Measurements from ENCODE around the gene MAGI2. TPM values are rescaled to one million over a fixed set of nuclear protein-coding genes. Genes with fewer than 3 reads are reported as not detected.

Gene MAGI2
- total RNA-seq, 2 experiments from 2014 or later, result 0.09 to 0.19 TPM

DNA sequence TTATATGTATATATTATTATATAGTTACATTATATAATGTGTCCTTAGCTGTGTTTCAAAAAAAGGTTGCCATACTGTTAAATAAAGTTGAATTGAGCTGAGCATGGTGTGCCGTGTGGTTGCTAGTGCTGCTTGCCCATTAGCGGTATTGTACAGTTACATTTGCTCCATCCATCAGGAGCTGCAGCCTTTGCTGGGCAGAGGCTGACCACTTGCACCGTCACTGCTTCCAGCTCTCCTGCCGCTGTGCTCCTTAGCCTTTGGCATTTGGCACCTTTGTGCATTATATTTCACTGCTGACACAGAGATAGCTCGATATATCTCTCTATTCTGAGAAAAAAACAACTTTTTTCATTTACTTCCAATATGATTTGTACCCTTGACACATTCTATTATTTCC is 1282.7 kb downstream of the MAGI2 start:
- DNase-seq (no peak), ATAC-seq (no peak)
- H3K27ac Mint-ChIP-seq, result no peak overlapping the region
- H3K4me3 Mint-ChIP-seq, result no peak overlapping the region
- H3K9me3 Mint-ChIP-seq (ENCODE audit: low read depth), result no peaks in the 10 kb centered on the region
- no peaks in the 10 kb centered on the region for H3K4me1 Mint-ChIP-seq
- H3K27me3 Mint-ChIP-seq, result no peaks in the 10 kb centered on the region
- CTCF ChIA-PET, result interaction anchor here (1.2 kb wide), 1 partner anchor 18 kb away, joined by 3 read pairs; no protein-coding TSS in a partner anchor
- no peaks in the 10 kb centered on the region for H3K36me3 Mint-ChIP-seq

- Mint-ChIP-seq H3K4me3 (no peak overlapping the region), H3K9me3 (ENCODE audit: low read depth) (no peaks in the 10 kb centered on the region), H3K36me3 (no peaks in the 10 kb centered on the region), H3K27ac (no peak overlapping the region), H3K27me3 (no peaks in the 10 kb centered on the region), H3K4me1 (no peaks in the 10 kb centered on the region)
- ATAC-seq (no peak), DNase-seq (no peak)
- CTCF ChIA-PET, result no interaction called here
These were observed 1283.5 kb downstream of the MAGI2 start for GRCh38 chr7:78169992-78170391.

DNA sequence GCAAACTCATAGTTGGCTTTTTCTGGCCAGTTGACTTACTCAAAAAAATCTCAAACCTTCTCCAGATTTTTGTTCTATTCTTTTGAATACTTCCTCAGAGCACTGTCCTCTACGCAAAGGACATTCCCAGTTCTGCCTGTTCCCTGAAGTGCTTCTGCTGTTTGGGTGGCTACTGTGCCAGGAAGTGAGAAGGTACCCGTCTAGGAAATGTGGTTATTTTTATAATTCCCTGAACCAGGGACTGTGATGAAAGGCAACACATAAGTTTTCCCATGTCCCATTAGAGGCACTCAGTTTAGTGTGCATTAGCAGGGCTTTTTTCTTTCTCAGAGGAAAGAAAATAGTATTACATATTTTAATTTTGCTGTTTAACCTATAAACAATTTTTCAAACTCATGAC is 1284.6 kb downstream of the MAGI2 start:
- ATAC-seq (no peak), DNase-seq (no peak)
- Mint-ChIP-seq H3K4me3 (no peak overlapping the region), H3K9me3 (ENCODE audit: low read depth) (no peaks in the 10 kb centered on the region), H3K27ac (no peak overlapping the region), H3K27me3 (no peaks in the 10 kb centered on the region), H3K36me3 (no peaks in the 10 kb centered on the region), H3K4me1 (no peaks in the 10 kb centered on the region)
- CTCF ChIA-PET, result no interaction called here

- DNase-seq, result no peak
- Mint-ChIP-seq H3K4me3 (no peak overlapping the region), H3K27ac (no peak overlapping the region), H3K27me3 (no peaks in the 10 kb centered on the region), H3K9me3 (ENCODE audit: low read depth) (no peaks in the 10 kb centered on the region), H3K36me3 (no peaks in the 10 kb centered on the region), H3K4me1 (no peaks in the 10 kb centered on the region)
- ATAC-seq, result no peak
- CTCF ChIA-PET, result no interaction called here
These were observed 1285.6 kb downstream of the MAGI2 start for GRCh38 chr7:78167860-78168259.

GRCh38 chr7:78165854-78166253 is 1287.6 kb downstream of the MAGI2 start:
- Mint-ChIP-seq H3K27ac (no peak overlapping the region), H3K9me3 (ENCODE audit: low read depth) (no peaks in the 10 kb centered on the region), H3K4me1 (no peaks in the 10 kb centered on the region), H3K27me3 (no peaks in the 10 kb centered on the region), H3K4me3 (no peak overlapping the region), H3K36me3 (no peaks in the 10 kb centered on the region)
- DNase-seq (no peak), ATAC-seq (no peak)
- CTCF ChIA-PET, result no interaction called here

GRCh38 chr7:78165454-78165853 is 1288.0 kb downstream of the MAGI2 start:
- H3K27me3 Mint-ChIP-seq, result no peaks in the 10 kb centered on the region
- no peak overlapping the region for H3K27ac Mint-ChIP-seq
- ATAC-seq (no peak), DNase-seq (no peak)
- no peaks in the 10 kb centered on the region for H3K4me1 Mint-ChIP-seq
- CTCF ChIA-PET, result interaction anchor here (1.1 kb wide), 1 partner anchor 145 kb away, joined by 3 read pairs; no protein-coding TSS in a partner anchor
- no peak overlapping the region for H3K4me3 Mint-ChIP-seq
- H3K9me3 Mint-ChIP-seq (ENCODE audit: low read depth), result no peaks in the 10 kb centered on the region
- H3K36me3 Mint-ChIP-seq, result no peaks in the 10 kb centered on the region

DNA sequence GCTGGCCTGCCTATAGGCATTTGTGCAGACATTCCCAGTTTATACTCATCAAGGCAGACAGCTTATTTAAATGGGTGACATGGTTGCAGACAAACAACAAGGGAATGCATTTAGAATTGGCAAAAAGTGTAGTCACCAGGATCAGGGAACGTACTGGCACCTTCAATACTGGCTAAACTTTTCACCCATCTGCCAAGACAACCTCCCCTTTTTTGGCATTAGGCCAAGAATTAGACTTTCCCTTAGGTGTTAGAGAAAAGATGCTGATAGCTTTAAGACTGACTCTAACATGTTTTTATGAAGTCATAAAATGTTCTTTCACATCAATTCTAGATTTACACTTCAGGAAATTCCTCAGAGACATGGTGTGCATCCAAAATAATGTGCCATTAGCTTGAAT is 1289.0 kb downstream of the MAGI2 start:
- no peak for DNase-seq
- H3K36me3 Mint-ChIP-seq, result no peaks in the 10 kb centered on the region
- no peaks in the 10 kb centered on the region for H3K4me1 Mint-ChIP-seq
- CTCF ChIA-PET, result interaction anchor here (1.1 kb wide), 1 partner anchor 144 kb away, joined by 3 read pairs; no protein-coding TSS in a partner anchor
- H3K27ac Mint-ChIP-seq, result no peak overlapping the region
- H3K9me3 Mint-ChIP-seq (ENCODE audit: low read depth), result no peaks in the 10 kb centered on the region
- ATAC-seq, result no peak
- H3K27me3 Mint-ChIP-seq, result peaks cover 2% of the 10 kb centered on the region
- H3K4me3 Mint-ChIP-seq, result no peak overlapping the region

DNA sequence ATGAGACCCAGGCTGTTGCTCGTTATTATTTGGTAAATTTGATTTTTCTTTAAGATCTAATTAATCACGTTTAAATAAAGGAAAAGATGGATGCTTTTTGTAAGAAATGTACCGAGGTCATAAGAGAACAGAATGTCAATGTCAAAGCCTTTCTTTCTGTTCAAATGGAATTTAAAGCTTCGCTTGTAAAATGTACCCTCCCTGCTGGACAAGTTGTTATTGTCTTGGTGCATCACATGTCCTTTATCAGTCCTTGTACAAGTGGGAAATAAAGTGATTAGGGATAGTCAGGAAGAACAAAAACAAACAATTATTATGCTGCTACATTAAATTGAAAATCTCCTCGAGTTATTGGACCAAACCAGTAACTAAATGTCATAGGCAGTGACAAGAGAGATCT is 1291.7 kb downstream of the MAGI2 start:
- no peak overlapping the region for H3K4me3 Mint-ChIP-seq
- CTCF ChIA-PET, result no interaction called here
- no peaks in the 10 kb centered on the region for H3K4me1 Mint-ChIP-seq
- H3K27me3 Mint-ChIP-seq, result peaks cover 3% of the 10 kb centered on the region
- no peak overlapping the region for H3K27ac Mint-ChIP-seq
- ATAC-seq (no peak), DNase-seq (no peak)
- H3K9me3 Mint-ChIP-seq (ENCODE audit: low read depth), result no peaks in the 10 kb centered on the region
- no peaks in the 10 kb centered on the region for H3K36me3 Mint-ChIP-seq

GRCh38 chr7:78159545-78159944 is 1293.9 kb downstream of the MAGI2 start:
- no peaks in the 10 kb centered on the region for H3K9me3 Mint-ChIP-seq (ENCODE audit: low read depth)
- DNase-seq, result no peak
- no peaks in the 10 kb centered on the region for H3K36me3 Mint-ChIP-seq
- no peak overlapping the region for H3K4me3 Mint-ChIP-seq
- ATAC-seq, result no peak
- H3K27me3 Mint-ChIP-seq, result peaks cover 3% of the 10 kb centered on the region
- no peak overlapping the region for H3K27ac Mint-ChIP-seq
- H3K4me1 Mint-ChIP-seq, result no peaks in the 10 kb centered on the region
- CTCF ChIA-PET, result no interaction called here

- Mint-ChIP-seq H3K36me3 (no peaks in the 10 kb centered on the region), H3K27me3 (peaks cover 2% of the 10 kb centered on the region), H3K4me3 (no peak overlapping the region), H3K27ac (no peak overlapping the region), H3K4me1 (no peaks in the 10 kb centered on the region), H3K9me3 (ENCODE audit: low read depth) (no peaks in the 10 kb centered on the region)
- ATAC-seq (no peak), DNase-seq (no peak)
- CTCF ChIA-PET, result interaction anchor here (1.0 kb wide), 1 partner anchor 18 kb away, joined by 3 read pairs; no protein-coding TSS in a partner anchor
These were observed 1300.2 kb downstream of the MAGI2 start for GRCh38 chr7:78153285-78153684.

DNA sequence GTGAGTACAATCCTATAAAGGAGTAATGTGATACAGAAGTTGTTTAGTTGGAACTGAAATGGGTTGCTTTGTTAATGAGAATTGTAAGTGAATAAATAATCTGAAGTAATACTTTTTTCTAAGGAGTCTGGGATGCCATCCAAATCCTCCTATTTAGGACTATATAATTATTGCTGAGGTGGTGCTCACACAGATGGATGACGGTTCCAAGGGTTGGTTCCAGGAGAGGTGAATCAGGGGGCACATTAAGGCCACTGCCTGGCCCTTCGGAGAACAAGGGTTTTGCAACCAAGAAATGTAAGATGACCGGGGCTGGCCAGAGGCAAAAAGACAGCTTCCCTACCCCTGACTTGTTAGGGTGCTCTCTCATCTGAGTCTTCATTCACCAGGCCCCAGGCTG is 1302.2 kb downstream of the MAGI2 start:
- Mint-ChIP-seq H3K36me3 (no peaks in the 10 kb centered on the region), H3K9me3 (ENCODE audit: low read depth) (no peaks in the 10 kb centered on the region), H3K4me1 (no peaks in the 10 kb centered on the region), H3K27me3 (peaks cover 9% of the 10 kb centered on the region), H3K27ac (no peak overlapping the region), H3K4me3 (no peak overlapping the region)
- ATAC-seq (no peak), DNase-seq (no peak)
- CTCF ChIA-PET, result no interaction called here

- H3K36me3 Mint-ChIP-seq, result no peaks in the 10 kb centered on the region
- CTCF ChIA-PET, result no interaction called here
These were observed 1303.7 kb downstream of the MAGI2 start for GRCh38 chr7:78149787-78150186.

DNA sequence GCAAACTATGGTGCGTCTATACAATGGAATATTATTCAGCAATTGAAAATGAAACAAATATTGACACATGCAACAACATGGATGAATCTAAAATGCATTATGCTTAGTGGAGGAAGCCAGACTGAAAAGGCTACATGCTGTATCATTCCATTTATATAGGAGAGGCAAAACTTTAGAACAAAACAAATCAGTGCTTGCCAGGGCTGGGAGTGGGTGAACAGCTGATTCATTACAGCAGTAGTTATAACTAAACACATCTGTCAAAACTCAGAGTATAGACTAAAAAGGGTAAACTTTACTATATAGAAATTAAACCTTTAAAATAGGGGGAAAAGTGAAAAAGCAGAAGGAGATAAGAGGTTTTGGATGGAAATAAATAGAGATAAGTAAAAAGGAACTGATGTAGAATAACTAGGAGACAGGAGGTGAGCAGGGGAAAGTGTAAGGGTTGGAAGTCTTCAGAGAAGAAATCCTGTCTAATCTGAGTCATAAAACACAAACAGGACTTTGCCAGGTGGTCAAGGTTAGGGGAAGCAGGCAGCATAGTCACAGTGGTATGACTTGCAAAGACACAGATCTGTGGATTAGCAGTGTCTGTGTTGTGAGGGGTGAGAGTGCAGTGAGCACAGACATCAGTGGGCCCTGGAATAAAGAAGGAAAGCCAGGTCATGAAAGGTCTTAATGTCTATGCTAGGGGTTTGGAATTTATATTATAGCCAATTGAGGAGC is 1305.1 kb downstream of the MAGI2 start:
- CTCF ChIA-PET, result no interaction called here
- Mint-ChIP-seq H3K4me3 (no peak overlapping the region), H3K27ac (no peak overlapping the region), H3K9me3 (ENCODE audit: low read depth) (no peaks in the 10 kb centered on the region), H3K27me3 (peaks cover 11% of the 10 kb centered on the region), H3K36me3 (no peaks in the 10 kb centered on the region), H3K4me1 (no peaks in the 10 kb centered on the region)
- ATAC-seq, result no peak
- no peak for DNase-seq

More at GRCh38 chr7:78149787-78150186, 1303.7 kb downstream of the MAGI2 start:
- ATAC-seq (no peak), DNase-seq (no peak)
- Mint-ChIP-seq H3K9me3 (ENCODE audit: low read depth) (no peaks in the 10 kb centered on the region), H3K4me1 (no peaks in the 10 kb centered on the region), H3K27ac (no peak overlapping the region), H3K27me3 (peaks cover 10% of the 10 kb centered on the region), H3K4me3 (no peak overlapping the region)

DNA sequence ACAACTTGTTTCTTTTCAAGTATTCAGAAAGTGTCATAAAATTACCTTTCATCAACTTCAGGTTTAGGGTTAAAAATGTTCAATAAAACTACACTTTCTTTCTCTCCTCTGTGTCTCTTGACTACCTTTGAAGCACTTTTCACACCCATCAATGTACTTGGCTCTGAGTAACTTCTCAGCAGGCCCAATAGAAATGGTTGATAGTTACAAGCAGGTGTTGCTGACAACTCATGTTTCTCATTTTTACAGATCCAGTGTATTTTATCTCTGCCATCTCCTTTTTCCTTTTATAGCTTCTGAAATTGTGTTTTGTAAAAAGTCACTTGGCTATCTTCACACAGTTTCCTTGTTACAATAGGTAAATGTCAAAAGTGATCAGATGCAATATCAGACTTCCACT is 1306.9 kb downstream of the MAGI2 start:
- H3K27ac Mint-ChIP-seq, result no peak overlapping the region
- H3K36me3 Mint-ChIP-seq, result no peaks in the 10 kb centered on the region
- CTCF ChIA-PET, result no interaction called here
- no peak overlapping the region for H3K4me3 Mint-ChIP-seq
- ATAC-seq, result no peak
- H3K4me1 Mint-ChIP-seq, result no peaks in the 10 kb centered on the region
- no peak for DNase-seq
- H3K27me3 Mint-ChIP-seq, result peaks cover 11% of the 10 kb centered on the region
- no peaks in the 10 kb centered on the region for H3K9me3 Mint-ChIP-seq (ENCODE audit: low read depth)

Data from activated CD8-positive, alpha-beta memory T cell treated with anti-CD3 and anti-CD28 coated beads, Interleukin-2, amount 10 ng/mL, durations not matched to agents 7 days and 5 days (primary cell).